Smooth muscle cell of the brain vasculature (primary cell): ENCODE results near the gene AMZ2.
"Not testable (repeated sequence)": the region's sequence is repeated elsewhere in the genome, so short reads cannot be mapped to it uniquely, and the experiment has no call there.

Experiments
- DNase-seq: peaks from one replicate; pipeline ENCODE4 v3.0.0-alpha.2; 2012; ENCODE audit warnings: low read depth, low spot score

The AMZ2 gene

GRCh38 chr17:68249354-68249765 lies 1.5 kb downstream of the AMZ2 start:
- DNase-seq: no peak

DNA sequence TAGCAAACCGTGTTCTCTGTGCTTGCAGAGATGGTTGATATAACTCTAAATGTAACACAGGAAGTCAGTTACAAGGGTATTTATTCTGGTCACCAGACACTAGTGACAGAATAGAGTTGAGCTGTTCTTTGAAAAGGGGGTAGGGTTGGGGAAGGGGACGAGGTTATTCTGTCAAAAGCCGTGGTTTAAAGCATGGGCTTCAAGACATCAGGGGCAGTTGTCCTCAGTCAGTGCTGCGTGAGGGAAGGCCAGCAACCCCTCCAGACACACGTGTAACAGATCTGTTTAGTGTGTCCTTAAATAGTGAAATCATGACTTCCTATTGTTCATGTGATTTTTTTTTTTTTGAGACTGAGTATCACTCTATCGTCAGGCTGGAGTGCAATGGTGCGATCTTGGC lies 5.6 kb downstream of the AMZ2 start:
- not testable (repeated sequence) for DNase-seq

DNA sequence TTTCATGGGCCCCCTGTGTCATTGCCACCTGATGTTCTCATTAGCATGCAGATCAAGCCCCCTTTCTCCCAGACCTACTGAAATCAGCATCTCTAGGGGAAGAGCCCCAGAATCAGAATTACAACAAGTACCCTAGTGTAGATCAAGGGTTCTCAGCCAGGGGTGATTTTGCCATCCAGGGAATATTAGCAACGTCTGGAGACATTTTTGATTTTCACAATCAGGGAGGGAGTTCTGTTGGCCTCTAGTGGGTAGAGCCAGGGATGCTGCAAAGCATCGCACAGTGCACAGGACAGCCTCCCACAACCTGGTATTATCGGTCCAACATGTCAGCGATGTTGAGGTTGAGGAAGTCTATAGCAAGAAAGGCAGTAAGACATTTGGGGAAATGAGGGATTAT lies 7.3 kb downstream of the AMZ2 start:
- no peak for DNase-seq

GRCh38 chr17:68255731-68256538 lies 8.1 kb downstream of the AMZ2 start:
- no peak for DNase-seq

GRCh38 chr17:68256701-68257100 lies 8.9 kb downstream of the AMZ2 start:
- not testable (repeated sequence) for DNase-seq

DNA sequence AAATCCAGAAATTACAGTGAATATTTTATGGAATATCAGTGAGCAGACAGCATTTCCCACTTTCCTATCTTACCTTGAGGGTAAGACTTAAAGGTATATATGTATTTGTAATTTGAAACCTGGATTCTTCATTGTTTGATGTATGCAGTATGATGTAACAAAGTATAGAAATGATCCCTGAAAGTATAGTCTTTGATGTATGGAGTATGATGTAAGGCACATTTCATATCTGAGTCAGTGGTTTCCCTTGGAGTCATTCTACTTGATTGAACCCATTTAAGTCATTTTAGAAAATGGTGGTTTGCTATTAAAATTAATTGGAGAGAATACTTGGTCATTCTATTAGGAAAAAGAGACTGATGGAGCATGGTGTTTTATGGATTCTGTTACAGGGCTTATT lies 10.1 kb downstream of the AMZ2 start:
- no peak for DNase-seq

GRCh38 chr17:68258890-68259647 lies 11.2 kb downstream of the AMZ2 start:
- DNase-seq: not testable (repeated sequence)

DNA sequence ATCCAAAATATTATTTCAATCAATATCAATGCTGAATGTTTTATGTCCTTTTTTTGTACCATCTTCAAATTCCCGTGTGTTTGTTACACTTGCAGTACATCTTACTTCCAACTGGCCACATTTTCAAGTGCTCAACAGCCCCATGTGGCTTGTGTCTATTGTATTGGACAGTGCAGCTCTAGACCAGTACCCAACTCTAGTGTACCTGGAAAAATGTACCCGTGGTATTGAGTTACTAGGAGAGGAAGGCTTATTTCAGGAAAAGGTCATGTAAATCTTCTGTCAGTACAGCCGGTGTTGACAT lies 11.8 kb downstream of the AMZ2 start:
- DNase-seq: not testable (repeated sequence)

GRCh38 chr17:68260051-68260762 lies 12.4 kb downstream of the AMZ2 start:
- no peak for DNase-seq

GRCh38 chr17:68262467-68262866 lies 14.6 kb downstream of the AMZ2 start:
- DNase-seq: not testable (repeated sequence)

- DNase-seq: peak; percentile 28
Measured at GRCh38 chr17:68263101-68263681, 15.3 kb downstream of the AMZ2 start.

- not testable (repeated sequence) for DNase-seq
Measured at GRCh38 chr17:68265833-68266232, 18.0 kb downstream of the AMZ2 start.

- no peak for DNase-seq
Measured at GRCh38 chr17:68273722-68274121, 25.9 kb downstream of the AMZ2 start.

DNA sequence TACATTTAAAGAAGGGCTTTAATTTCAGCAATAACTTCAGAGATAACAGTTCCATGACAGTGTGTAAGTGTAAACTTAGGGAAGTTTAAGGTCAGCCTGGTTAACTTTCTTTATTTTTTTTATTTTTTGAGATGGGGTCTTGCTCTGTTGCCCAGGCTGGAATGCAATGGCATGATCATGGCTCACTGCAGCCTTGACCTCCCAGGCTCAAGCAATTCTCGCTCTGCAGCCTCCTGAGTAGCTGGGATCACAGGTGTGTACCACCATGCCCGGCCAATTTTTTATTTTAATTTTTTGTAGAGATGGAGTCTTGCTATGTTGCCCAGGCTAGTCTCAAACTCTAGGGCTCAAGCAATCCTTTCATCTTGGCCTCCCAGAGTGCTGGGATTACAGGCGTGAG lies 28.5 kb downstream of the AMZ2 start:
- DNase-seq: not testable (repeated sequence)

GRCh38 chr17:68277807-68278206 lies 30.0 kb downstream of the AMZ2 start:
- no peak for DNase-seq

GRCh38 chr17:68281965-68282364 lies 34.1 kb downstream of the AMZ2 start:
- DNase-seq: not testable (repeated sequence)

- DNase-seq: no peak
Measured at GRCh38 chr17:68288375-68288774, 40.5 kb downstream of the AMZ2 start.

DNA sequence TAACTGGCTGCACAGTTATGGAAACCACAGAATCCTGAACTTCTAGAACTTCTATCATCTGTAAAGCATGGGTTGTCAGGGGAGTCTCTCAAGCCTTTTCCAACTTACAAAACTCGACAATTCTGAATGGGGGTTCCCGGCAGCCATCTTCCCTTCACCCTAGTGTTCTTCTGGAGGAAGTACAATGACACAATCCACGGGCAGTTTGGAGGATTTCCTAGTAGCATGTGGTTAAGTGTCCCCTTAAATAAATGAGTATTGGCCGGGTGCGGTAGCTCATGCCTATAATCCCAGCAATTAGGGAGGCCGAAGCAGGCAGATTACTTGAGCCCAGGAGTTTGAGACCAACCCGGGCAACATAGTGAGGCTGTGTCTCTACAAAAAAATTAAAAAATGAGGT lies 41.0 kb downstream of the AMZ2 start:
- no peak for DNase-seq

- no peak for DNase-seq
Measured at GRCh38 chr17:68289473-68289872, 41.6 kb downstream of the AMZ2 start.

DNA sequence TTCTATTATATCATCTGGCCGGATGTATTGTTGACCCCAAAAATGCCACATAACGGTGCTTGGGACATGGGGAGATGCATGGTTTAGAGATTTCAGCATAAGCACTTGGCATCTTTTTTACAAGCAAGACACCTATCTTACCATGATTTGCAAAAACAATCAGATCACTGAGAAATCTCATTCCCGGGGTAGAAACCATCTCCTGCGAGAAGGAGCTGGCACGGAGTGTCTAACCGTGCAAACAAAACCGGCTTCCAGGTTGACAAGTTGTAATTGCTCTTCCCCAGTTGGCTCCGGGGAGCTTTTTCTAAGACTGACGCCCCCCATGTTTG lies 42.1 kb downstream of the AMZ2 start:
- no peak for DNase-seq

- no peak for DNase-seq
Measured at GRCh38 chr17:68290268-68290954, 42.6 kb downstream of the AMZ2 start.
